ENCODE data around the gene BCL11B. TPM values are rescaled to one million over a fixed set of nuclear protein-coding genes. Genes with fewer than 3 reads are reported as not detected.

BCL11B gene
- total and polyA plus RNA-seq, 2 donors (not counting 1 experiment from before 2014, with no cell fraction given) = 0.33 to 0.42 TPM

DNA sequence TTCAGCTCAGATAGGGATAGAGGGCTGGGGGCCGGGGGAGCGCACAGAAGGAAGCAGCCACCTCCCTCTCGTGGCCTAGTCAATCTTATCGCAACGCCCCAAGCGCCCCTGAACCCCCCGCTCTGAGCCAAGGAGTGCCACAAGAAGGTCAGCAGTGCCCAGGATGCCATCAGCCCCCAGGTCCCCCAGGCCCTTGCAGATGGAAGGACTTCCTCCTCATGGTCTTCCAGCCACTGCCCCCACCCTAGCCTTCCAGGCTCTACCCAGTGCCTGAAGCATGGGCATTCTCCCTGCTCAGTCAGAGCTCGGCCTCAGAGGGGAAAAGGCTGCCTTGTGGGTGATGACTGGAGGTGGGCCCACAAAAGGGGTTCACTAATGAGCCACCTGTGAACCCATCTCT lies 68.2 kb downstream of the BCL11B start:
- no peak overlapping the region for H3K27ac ChIP-seq (ENCODE audit: low read length in 2 of 2)
- H3K27me3 ChIP-seq (replicated peaks in 1 of 4; ENCODE audit: control extremely low read depth in 1 of 4, control insufficient read depth in 3 of 4, insufficient read depth in 4 of 4, low read length in 3 of 4) = no peaks in the 10 kb centered on the region
- no peak overlapping the region for H3K9ac ChIP-seq (ENCODE audit: low read length)
- no peak for ATAC-seq (ENCODE audit: low read depth)
- TF ChIP-seq EZH2 (IDR thresholded peaks at IDR 0.05; ENCODE audit: borderline replicate concordance, insufficient read depth, low read depth, low read length, poor library complexity, severe bottlenecking) = no peak
- TF ChIP-seq CTCF (IDR thresholded peaks at IDR 0.05) = no peak
- H3K4me2 ChIP-seq (replicated peaks; ENCODE audit: low read depth, low read length, poor library complexity, severe bottlenecking) = no peak overlapping the region
- WGBS (ENCODE audit: insufficient coverage) = 93% methylated on average over 8 of the region's 8 CpGs
- no peak for DNase-seq
- intact Hi-C loops (cut with micrococcal nuclease) = no loop called here
- Mint-ChIP-seq H3K27ac (no peak overlapping the region), H3K4me1 (no peaks in the 10 kb centered on the region), H3K27me3 (no peaks in the 10 kb centered on the region), H3K9me3 (ENCODE audit: insufficient read depth) (no peaks in the 10 kb centered on the region), H3K4me3 (no peak overlapping the region)
- no peak overlapping the region for H2AFZ ChIP-seq (ENCODE audit: insufficient read depth, low read depth, low read length, poor library complexity, severe bottlenecking)
- ChIA-PET POLR2A (no interaction called here), CTCF (no interaction called here)
- H3K9me3 ChIP-seq (ENCODE audit: control extremely low read depth in 1 of 3, control insufficient read depth in 2 of 3, insufficient read depth in 1 of 3, low read length in 2 of 3) = peaks cover 0 to 17% (median 0%) of the 10 kb centered on the region in 3 donors
- H3K4me3 ChIP-seq (ENCODE audit: control extremely low read depth in 1 of 5, extremely low read depth in 1 of 5, insufficient read depth in 1 of 5, low read depth in 2 of 5, low read length in 4 of 5) = no peak overlapping the region
- H3K4me1 ChIP-seq (ENCODE audit: control insufficient read depth in 2 of 2, insufficient read depth in 2 of 2, low read length in 2 of 2) = no peaks in the 10 kb centered on the region
- H4K20me1 ChIP-seq (ENCODE audit: control insufficient read depth, insufficient read depth, low read length, poor library complexity, severe bottlenecking) = no peaks in the 10 kb centered on the region
- H3K79me2 ChIP-seq (ENCODE audit: control insufficient read depth, insufficient read depth, low read length) = no peaks in the 10 kb centered on the region
- H3K36me3 ChIP-seq (replicated peaks in 1 of 2; ENCODE audit: control extremely low read depth in 1 of 2, control insufficient read depth in 1 of 2, extremely low read depth in 1 of 2, insufficient read depth in 2 of 2, low read length in 1 of 2) = no peaks in the 10 kb centered on the region

GRCh38 chr14:99203080-99203479 lies 68.9 kb downstream of the BCL11B start:
- Mint-ChIP-seq H3K4me1 (no peaks in the 10 kb centered on the region), H3K27ac (no peak overlapping the region), H3K9me3 (ENCODE audit: insufficient read depth) (no peaks in the 10 kb centered on the region), H3K4me3 (no peak overlapping the region), H3K27me3 (no peaks in the 10 kb centered on the region)
- Histone ChIP-seq H3K36me3 (replicated peaks in 1 of 2; ENCODE audit: control extremely low read depth in 1 of 2, control insufficient read depth in 1 of 2, extremely low read depth in 1 of 2, insufficient read depth in 2 of 2, low read length in 1 of 2) (no peaks in the 10 kb centered on the region), H4K20me1 (ENCODE audit: control insufficient read depth, insufficient read depth, low read length, poor library complexity, severe bottlenecking) (no peaks in the 10 kb centered on the region), H3K4me3 (ENCODE audit: control extremely low read depth in 1 of 5, extremely low read depth in 1 of 5, insufficient read depth in 1 of 5, low read depth in 2 of 5, low read length in 4 of 5) (no peak overlapping the region), H3K9ac (ENCODE audit: low read length) (no peak overlapping the region), H3K27ac (ENCODE audit: low read length in 2 of 2) (no peak overlapping the region), H3K27me3 (replicated peaks in 1 of 4; ENCODE audit: control extremely low read depth in 1 of 4, control insufficient read depth in 3 of 4, insufficient read depth in 4 of 4, low read length in 3 of 4) (no peaks in the 10 kb centered on the region), H3K79me2 (ENCODE audit: control insufficient read depth, insufficient read depth, low read length) (no peaks in the 10 kb centered on the region), H3K4me1 (ENCODE audit: control insufficient read depth in 2 of 2, insufficient read depth in 2 of 2, low read length in 2 of 2) (no peaks in the 10 kb centered on the region), H3K9me3 (ENCODE audit: control extremely low read depth in 1 of 3, control insufficient read depth in 2 of 3, insufficient read depth in 1 of 3, low read length in 2 of 3) (peaks cover 0 to 16% (median 0%) of the 10 kb centered on the region in 3 donors), H3K4me2 (replicated peaks; ENCODE audit: low read depth, low read length, poor library complexity, severe bottlenecking) (no peak overlapping the region), H2AFZ (ENCODE audit: insufficient read depth, low read depth, low read length, poor library complexity, severe bottlenecking) (no peak overlapping the region)
- ChIA-PET POLR2A (no interaction called here), CTCF (no interaction called here)
- intact Hi-C loops (cut with micrococcal nuclease) = no loop called here
- WGBS (ENCODE audit: insufficient coverage) = 87% methylated on average over 6 of the region's 6 CpGs
- TF ChIP-seq CTCF (IDR thresholded peaks at IDR 0.05) (no peak), EZH2 (IDR thresholded peaks at IDR 0.05; ENCODE audit: borderline replicate concordance, insufficient read depth, low read depth, low read length, poor library complexity, severe bottlenecking) (no peak)
- ATAC-seq (ENCODE audit: low read depth) = no peak
- no peak for DNase-seq
